GM12873 (cell line): ENCODE results near the gene ZEB2.

Experiments used
- TF ChIP-seq, protein P1 (sequence below): IDR thresholded peaks from 2 replicates; pipeline ENCODE4 v1.5.1; 2012; ENCODE audit warnings: low read depth, mild to moderate bottlenecking, moderate library complexity, low read length, control low read depth; ENCODE audit not compliant: insufficient read depth; ENCODE audit errors: missing control alignments

The ZEB2 gene

GRCh38 chr2:144414324-144414845 is 105.5 kb downstream of the ZEB2 start:
- TF ChIP-seq, protein P1, sequence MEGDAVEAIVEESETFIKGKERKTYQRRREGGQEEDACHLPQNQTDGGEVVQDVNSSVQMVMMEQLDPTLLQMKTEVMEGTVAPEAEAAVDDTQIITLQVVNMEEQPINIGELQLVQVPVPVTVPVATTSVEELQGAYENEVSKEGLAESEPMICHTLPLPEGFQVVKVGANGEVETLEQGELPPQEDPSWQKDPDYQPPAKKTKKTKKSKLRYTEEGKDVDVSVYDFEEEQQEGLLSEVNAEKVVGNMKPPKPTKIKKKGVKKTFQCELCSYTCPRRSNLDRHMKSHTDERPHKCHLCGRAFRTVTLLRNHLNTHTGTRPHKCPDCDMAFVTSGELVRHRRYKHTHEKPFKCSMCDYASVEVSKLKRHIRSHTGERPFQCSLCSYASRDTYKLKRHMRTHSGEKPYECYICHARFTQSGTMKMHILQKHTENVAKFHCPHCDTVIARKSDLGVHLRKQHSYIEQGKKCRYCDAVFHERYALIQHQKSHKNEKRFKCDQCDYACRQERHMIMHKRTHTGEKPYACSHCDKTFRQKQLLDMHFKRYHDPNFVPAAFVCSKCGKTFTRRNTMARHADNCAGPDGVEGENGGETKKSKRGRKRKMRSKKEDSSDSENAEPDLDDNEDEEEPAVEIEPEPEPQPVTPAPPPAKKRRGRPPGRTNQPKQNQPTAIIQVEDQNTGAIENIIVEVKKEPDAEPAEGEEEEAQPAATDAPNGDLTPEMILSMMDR = no peak

- TF ChIP-seq, protein P1 = no peak
These were observed 107.2 kb downstream of the ZEB2 start for GRCh38 chr2:144412709-144413108.

DNA sequence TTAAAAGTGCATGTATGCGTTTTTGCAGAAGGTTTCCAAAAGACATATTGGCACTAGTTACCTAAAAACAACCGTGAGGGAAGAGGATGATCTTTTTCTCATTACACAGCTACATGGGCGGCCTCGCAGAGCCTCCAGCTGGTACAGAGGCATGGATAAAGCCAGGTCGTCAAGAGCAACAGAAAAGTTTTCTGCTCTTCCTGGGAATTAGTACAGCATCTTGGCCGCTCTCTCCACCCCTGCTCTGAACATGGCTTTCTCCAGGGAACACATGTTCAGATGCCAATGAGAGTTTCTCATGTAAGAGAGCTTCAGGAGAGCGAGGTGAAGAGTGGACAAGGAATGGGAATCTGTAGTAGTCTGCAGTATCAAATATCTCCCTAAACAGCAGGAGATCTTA is 108.4 kb downstream of the ZEB2 start:
- TF ChIP-seq, protein P1 = no peak

GRCh38 chr2:144409241-144409640 is 110.7 kb downstream of the ZEB2 start:
- TF ChIP-seq, protein P1 = no peak

DNA sequence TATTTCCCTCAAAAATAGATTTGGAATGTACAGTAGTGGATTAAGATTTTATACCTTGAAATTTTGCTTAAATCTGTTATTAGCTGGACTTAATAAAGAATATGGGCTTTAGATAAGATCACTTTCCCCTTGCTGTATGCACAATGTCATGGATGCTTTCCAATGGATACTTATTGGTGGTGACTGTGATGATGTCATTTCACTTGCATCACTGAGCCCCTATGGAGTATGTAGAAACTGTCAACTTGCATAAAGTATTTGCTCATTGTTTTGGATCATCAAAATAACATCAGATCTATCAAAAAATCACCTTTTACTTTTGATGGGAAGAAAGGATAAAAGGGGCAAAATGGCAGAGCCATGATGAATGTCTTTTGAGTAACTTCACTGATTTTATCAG is 112.7 kb downstream of the ZEB2 start:
- TF ChIP-seq, protein P1 = no peak

- TF ChIP-seq, protein P1 = no peak
These were observed 113.7 kb downstream of the ZEB2 start for GRCh38 chr2:144405982-144406788.

- TF ChIP-seq, protein P1 = no peak
These were observed 114.6 kb downstream of the ZEB2 start for GRCh38 chr2:144405321-144405720.
